NCI-H1048 (cell line): ENCODE measurements around the gene MYT1.

Experiments used
- DNase-seq: peaks from one replicate; lab custom pipeline; 2025; lab: John Stamatoyannopoulos, UW

The MYT1 gene

GRCh38 chr20:64140061-64140931, 24.0 kb upstream of the MYT1 start:
- DNase-seq = no peak

DNA sequence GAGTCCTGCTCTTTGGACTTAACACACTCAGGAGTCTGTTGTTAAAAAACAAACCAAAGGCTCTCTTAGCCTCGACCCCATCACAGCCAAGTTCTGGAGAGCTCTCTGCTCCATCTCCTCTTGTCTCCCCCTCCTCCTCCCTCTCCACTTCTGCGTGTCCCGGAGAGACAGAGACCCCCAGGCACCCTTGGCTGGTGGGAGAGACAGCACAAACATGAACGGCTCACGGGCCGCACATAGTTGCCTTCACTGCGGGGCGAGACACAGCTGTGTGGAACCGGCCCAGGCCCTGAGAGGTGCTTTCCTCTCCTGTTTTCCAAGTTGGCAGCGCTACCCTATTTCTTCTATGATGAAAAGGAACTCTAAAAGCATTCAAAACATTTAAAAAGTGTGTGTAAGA, 23.3 kb upstream of the MYT1 start:
- no peak for DNase-seq

- DNase-seq = no peak
Observed at GRCh38 chr20:64142590-64142989, 21.7 kb upstream of the MYT1 start.

DNA sequence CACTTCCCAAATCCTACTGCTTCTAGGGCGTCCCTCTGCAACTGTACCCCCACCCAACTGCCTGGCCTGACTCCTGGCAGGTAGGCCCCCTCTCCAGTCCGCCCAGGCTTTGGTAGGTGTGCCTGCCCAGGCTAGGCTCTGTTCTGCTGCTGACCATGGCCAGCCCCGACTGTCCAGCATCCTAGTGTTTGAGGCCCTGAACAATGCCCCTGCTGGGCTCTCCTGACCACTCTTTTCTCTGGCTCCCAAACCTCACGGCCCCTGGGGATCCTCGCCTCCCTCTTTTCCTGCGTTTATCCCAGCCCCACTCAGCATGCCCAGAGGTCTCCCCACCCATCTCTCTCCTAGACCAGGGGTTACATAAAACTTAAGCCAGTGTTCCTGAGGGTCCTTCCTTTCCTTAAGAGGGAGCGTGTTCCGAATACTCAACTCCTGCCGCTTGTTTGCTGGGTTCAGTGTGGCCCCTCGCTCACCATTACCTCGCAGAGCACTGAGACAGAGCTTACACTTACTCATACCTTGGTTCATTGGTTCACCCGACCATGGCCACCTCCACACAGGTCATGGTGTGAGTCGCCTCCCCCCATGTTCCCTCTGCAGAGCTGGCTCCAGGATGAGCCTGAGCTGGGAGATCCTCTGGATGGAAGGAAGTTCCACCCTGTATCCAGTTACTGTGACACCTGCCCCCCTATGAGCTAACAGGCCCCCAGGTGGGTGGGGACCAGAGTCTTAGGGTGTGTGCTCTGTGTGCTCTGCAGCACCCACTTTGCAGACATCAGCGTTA, 21.0 kb upstream of the MYT1 start:
- no peak for DNase-seq

GRCh38 chr20:64144144-64144912, 19.9 kb upstream of the MYT1 start:
- DNase-seq = no peak

GRCh38 chr20:64145458-64146300, 18.6 kb upstream of the MYT1 start:
- no peak for DNase-seq

DNA sequence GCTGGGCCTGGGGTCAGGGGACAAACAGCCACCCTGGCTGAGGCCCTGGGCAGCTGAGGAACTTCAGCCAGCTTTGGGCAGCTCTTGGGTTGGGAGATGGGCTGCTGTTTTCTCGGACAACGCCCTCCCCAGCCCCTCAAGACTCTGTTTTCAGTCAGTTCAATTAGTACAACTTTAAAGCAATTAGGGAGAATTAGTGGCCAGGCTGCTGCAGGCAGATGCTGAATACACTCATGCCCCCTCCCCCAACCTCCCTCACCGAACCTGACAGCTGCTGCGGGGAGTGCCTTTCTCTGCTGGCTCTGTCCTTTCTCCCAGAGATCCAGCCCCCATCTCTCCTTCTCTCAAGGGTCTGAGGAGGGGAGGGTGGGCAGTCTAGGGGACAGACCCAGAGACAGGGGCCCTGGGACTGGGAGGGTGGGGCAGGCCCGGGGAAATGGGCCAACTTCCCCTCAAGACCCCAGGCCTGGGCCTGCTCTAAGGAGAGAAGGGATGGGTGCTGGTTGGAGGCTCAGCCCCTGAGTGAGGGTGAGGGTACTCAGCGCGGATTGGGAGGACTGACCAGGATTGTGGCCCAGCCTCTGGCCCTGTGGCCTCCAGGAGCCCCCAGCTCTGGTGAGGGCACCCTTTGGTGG, 17.8 kb upstream of the MYT1 start:
- DNase-seq = no peak

DNA sequence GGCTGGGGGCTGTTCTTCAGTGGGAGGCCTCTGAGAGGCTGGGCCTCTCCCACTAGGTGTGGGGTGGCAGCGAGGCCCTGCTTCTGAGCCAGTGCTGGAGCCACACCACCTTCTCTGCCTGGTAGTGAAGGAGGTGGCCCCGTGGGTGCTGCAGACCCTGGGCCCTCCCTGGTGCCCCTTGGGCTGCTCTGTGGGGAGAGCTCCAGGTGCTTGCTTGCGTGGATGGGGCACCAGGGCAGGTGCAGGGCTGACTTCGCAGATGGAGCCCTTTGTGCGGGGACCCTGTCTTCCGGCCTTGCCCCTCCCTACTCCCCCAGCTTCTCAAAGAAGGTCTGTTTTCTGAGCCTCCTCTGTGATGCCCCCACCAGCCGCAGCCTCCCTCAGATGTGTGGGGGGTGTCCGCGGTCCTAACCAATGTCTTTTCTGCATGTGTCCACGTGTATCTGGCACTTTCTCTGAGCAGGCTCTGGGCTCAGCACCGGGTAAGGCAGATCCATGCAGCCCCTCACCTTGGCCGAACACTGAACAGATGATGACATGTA, 17.2 kb upstream of the MYT1 start:
- no peak for DNase-seq

DNA sequence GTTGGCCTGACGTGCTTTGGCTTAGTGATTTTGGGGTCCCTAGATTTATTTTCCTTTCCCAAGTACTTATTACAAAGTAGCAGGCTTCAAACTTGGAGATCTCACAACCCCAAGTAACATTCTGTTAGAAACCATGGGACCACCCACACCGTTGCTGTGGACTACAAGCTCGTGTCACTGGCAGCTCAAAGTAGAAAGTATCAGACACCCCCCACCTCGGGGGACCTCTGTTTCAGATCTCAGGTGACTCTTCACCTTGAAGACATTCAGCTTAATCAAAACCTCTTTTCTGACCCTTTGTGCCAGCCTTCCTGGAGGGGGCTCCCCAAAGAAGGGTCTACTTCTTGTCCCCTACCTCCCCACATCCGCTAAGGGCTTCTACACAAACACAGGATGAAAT, 15.7 kb upstream of the MYT1 start:
- no peak for DNase-seq

- no peak for DNase-seq
Observed at GRCh38 chr20:64149141-64149540, 15.1 kb upstream of the MYT1 start.

- DNase-seq = no peak
Observed at GRCh38 chr20:64149809-64150560, 14.3 kb upstream of the MYT1 start.

DNA sequence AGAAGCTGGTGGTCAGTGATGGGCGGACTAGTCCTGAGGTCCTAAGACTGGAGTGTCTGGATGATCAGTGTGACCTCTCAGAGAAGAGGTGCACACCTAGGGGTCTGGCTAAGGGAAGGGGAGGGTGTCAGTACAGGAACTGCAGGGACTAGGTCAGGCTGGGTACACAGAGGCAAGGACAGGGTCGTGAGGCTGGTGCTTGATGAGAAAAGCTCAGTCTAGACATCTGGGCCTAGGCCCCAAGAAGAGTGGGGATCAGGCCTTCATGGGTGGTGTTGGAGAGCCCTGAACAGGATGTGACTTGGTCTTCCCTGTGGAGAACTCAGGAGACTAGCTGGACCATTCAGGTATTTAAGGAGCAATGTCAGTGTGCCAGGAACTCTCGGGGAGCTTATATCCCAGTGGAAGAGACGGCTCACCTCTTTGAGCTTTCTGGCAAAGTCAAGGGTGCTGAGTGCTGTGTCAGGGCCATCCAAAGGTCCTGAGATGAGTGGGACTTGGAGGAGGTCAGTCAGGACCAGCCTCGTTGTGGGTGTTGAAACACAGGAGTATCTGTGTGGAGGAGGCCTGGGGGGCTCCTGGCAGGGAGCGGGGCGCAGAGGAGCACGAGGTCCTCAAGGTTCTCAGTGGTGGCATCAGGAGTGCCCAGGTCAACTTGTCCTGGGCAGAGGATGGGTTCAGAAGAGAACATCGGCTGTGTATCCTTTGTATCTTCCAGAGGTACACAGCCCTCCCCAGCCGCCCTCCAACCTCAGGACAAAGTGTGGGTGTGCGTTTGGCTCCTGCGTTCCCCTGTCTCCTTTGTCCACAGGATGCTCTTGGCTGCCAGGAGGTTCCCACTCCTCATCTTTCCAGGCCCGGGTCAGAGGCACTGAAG, 13.3 kb upstream of the MYT1 start:
- no peak for DNase-seq

GRCh38 chr20:64151633-64152530, 12.4 kb upstream of the MYT1 start:
- no peak for DNase-seq

- DNase-seq = no peak
Observed at GRCh38 chr20:64152906-64153305, 11.3 kb upstream of the MYT1 start.

- no peak for DNase-seq
Observed at GRCh38 chr20:64153410-64153809, 10.8 kb upstream of the MYT1 start.

DNA sequence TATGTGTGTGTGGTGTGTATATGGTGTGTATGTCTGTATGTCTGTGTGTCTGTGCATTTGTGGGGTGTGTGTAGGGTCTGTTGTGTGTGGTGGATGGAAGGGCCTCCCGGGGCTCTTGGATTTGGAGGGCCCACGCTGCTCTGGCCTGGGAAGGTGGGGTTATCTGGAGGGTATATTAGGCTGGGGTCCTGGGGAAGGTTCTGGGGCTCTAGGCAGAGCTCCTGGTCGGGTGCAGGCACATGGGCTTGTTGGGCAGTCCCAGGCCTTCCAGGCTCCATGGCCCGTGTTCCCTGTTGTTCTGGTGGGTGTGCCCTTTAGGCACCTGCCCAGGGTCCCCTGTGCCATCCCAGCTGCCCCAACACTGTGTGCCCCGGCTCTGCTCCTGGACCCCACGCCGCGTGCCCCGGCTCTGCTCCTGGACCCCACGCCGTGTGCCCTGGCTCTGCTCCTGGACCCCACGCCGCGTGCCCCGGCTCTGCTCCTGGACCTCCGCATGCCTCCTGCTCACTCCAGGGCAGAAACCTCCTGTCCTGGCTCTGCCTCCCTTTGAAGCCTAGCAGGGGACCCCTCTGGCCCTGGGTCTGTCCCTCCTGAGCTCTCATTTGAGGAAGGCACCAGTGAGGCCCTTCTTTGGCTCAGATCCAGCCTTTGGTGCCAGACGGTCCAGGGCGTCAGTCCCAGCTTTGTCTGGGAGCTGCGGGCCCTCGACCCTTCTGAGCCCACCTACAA, 10.2 kb upstream of the MYT1 start:
- DNase-seq = no peak

DNA sequence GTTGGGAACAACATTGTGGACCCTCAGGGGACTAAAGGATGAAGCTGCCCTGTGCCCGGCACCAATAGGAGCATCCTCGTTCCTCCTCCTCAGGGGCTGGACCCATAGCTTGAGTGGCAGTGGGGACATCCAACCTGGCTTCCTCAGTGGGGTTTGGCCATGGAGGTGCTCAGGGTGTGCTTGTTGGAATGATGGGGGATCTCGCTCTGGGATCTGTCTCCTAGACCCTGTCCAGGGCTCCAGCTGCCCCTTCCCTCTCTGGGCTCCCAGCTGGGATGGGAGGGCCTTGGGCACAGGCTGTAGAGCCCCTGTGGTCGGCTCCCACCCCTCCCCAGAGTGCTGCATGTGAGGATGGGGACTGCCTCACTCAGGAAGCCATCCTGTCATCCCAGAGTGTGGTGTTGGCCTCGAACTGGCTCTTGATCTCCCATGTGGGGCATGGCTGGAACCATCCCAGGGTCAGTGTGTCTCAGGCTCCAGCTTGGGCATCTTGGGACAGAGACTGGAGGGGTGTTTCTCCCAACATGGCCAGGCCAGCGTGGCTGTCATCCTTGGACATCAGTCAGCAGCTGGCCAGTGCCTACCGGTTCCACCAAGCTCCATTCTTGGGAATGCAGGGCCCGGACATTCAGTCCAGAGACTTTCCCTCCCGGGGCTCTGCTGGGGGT, 9.5 kb upstream of the MYT1 start:
- no peak for DNase-seq
